Astrocyte (in vitro differentiated cells and primary cell): ENCODE data around the gene SLC25A10. TPM values are rescaled to one million over a fixed set of nuclear protein-coding genes. Genes with fewer than 3 reads are reported as not detected.
"Not testable (repeated sequence)": the region's sequence is repeated elsewhere in the genome, so short reads cannot be mapped to it uniquely, and the experiment has no call there.

Experiments used
- DNase-seq: peaks from one replicate; pipeline ENCODE4 v3.0.0-alpha.2; 2010; ENCODE audit warnings: low read depth
- FAIRE-seq: peaks from 2 replicates; lab custom pipeline; 2011; peaks lifted over from hg19 to GRCh38; lab: Jason Lieb, UNC
- H2AFZ ChIP-seq: 2 replicates; pipeline ENCODE4 v1.6.0; 2012; ENCODE audit warnings: low read depth, low read length, inconsistent platforms
- H3K27ac ChIP-seq: 2 replicates; pipeline ENCODE4 v1.5.1; 2011; ENCODE audit warnings: low read depth, low read length, inconsistent platforms
- H3K27me3 ChIP-seq: 2 replicates; pipeline ENCODE4 v1.6.0; 2011; ENCODE audit warnings: low read length, inconsistent platforms; ENCODE audit not compliant: insufficient read depth
- H3K36me3 ChIP-seq: 2 replicates; pipeline ENCODE4 v1.5.1; 2011; ENCODE audit warnings: low read length, inconsistent platforms; ENCODE audit not compliant: insufficient read depth
- H3K4me1 ChIP-seq: 2 replicates; pipeline ENCODE4 v1.5.1; 2011; ENCODE audit warnings: low read length, inconsistent platforms; ENCODE audit not compliant: insufficient read depth
- H3K4me2 ChIP-seq: 2 replicates; pipeline ENCODE4 v1.6.0; 2012; ENCODE audit warnings: low read length, inconsistent platforms
- H3K4me3 ChIP-seq: 2 replicates; pipeline ENCODE4 v1.5.1; 2011; ENCODE audit warnings: low read depth, mild to moderate bottlenecking, low read length, inconsistent platforms; ENCODE audit not compliant: insufficient read depth
- H3K79me2 ChIP-seq: 2 replicates; pipeline ENCODE4 v1.6.0; 2012; ENCODE audit warnings: mild to moderate bottlenecking, low read length, inconsistent platforms; ENCODE audit not compliant: insufficient read depth
- H3K9ac ChIP-seq: 2 replicates; pipeline ENCODE4 v1.6.0; 2012; ENCODE audit warnings: mild to moderate bottlenecking, low read length, inconsistent platforms
- H3K9me3 ChIP-seq: 2 replicates; pipeline ENCODE4 v1.5.1; 2012; ENCODE audit warnings: low read depth, mild to moderate bottlenecking, low read length, inconsistent platforms; ENCODE audit not compliant: insufficient read depth
- H4K20me1 ChIP-seq: 2 replicates; pipeline ENCODE4 v1.6.0; 2012; ENCODE audit warnings: low read length, inconsistent platforms; ENCODE audit not compliant: insufficient read depth
- H3K27ac Mint-ChIP-seq: one replicate; pipeline ENCODE4 v1.8.0; 2021; ENCODE audit warnings: mild to moderate bottlenecking, mixed read lengths; ENCODE audit not compliant: unreplicated experiment
- H3K27me3 Mint-ChIP-seq: one replicate; pipeline ENCODE4 v1.8.0; 2021; ENCODE audit warnings: low read depth, mixed read lengths; ENCODE audit not compliant: unreplicated experiment
- H3K36me3 Mint-ChIP-seq: one replicate; pipeline ENCODE4 v1.8.0; 2021; ENCODE audit warnings: low read depth, mixed read lengths; ENCODE audit not compliant: unreplicated experiment
- H3K4me1 Mint-ChIP-seq: one replicate; pipeline ENCODE4 v1.8.0; 2021; ENCODE audit warnings: low read depth, mixed read lengths; ENCODE audit not compliant: unreplicated experiment
- H3K4me3 Mint-ChIP-seq: one replicate; pipeline ENCODE4 v1.8.0; 2021; ENCODE audit warnings: mild to moderate bottlenecking, moderate library complexity, mixed read lengths; ENCODE audit not compliant: unreplicated experiment
- H3K9me3 Mint-ChIP-seq: one replicate; pipeline ENCODE4 v1.8.0; 2021; ENCODE audit warnings: mild to moderate bottlenecking, mixed read lengths; ENCODE audit not compliant: unreplicated experiment
- EZH2 ChIP-seq: IDR thresholded peaks from 2 replicates; pipeline ENCODE4 v1.6.1; 2012; ENCODE audit warnings: mild to moderate bottlenecking, low read length, inconsistent platforms; ENCODE audit not compliant: insufficient read depth
- total RNA-seq: library from RNA; stranded (reverse); gene quantifications from 2 replicates; pipeline ENCODE4 v1.2.1, GENCODE V29; 2021
- TF ChIP-seq, protein P1 (sequence below): IDR thresholded peaks from 2 replicates; pipeline ENCODE4 v1.5.1; 2011; ENCODE audit warnings: low read depth, mild to moderate bottlenecking, inconsistent platforms, low read length, moderate library complexity; ENCODE audit not compliant: insufficient read depth

The SLC25A10 gene
- total RNA-seq, 1 donor from 2014 or later, result 9.3 TPM

DNA sequence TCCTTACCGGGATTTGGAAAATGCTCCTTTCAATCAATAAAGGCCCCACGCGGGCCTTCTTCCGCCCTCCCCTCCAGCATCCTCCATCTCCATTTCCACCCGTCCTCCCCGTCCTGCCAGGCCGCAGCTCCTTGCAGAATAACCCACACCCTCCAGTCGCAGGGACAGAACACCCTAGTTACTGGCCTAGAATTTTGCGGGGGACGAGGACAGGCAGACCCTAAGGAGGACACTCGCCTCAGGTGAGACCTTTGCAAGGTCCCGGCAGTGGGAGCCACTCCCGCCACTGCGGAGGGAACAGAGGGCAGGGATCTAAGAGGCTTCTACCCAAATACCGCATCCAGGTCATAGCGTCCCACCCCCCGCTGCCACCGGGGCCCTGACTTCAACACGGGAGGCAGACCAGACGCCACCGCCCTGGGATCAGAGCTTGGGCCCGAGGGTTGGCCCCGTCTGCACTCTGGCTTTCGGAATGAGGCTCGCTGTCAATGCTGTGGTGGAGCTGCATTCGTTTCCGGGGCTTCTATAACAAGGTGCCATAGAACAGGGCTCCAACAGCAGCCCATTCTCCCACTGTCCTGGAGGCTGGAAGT lies 26.8 kb downstream of the SLC25A10 start:
- H3K4me1 Mint-ChIP-seq, result peaks cover 3% of the 10 kb centered on the region
- TF ChIP-seq, protein P1, sequence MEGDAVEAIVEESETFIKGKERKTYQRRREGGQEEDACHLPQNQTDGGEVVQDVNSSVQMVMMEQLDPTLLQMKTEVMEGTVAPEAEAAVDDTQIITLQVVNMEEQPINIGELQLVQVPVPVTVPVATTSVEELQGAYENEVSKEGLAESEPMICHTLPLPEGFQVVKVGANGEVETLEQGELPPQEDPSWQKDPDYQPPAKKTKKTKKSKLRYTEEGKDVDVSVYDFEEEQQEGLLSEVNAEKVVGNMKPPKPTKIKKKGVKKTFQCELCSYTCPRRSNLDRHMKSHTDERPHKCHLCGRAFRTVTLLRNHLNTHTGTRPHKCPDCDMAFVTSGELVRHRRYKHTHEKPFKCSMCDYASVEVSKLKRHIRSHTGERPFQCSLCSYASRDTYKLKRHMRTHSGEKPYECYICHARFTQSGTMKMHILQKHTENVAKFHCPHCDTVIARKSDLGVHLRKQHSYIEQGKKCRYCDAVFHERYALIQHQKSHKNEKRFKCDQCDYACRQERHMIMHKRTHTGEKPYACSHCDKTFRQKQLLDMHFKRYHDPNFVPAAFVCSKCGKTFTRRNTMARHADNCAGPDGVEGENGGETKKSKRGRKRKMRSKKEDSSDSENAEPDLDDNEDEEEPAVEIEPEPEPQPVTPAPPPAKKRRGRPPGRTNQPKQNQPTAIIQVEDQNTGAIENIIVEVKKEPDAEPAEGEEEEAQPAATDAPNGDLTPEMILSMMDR, result no peak
- no peak for TF ChIP-seq EZH2
- Histone ChIP-seq H3K79me2 (no peaks in the 10 kb centered on the region), H4K20me1 (no peaks in the 10 kb centered on the region), H2AFZ (no peak overlapping the region), H3K4me1 (no peaks in the 10 kb centered on the region), H3K9me3 (no peaks in the 10 kb centered on the region), H3K27ac (no peak overlapping the region), H3K9ac (no peak overlapping the region), H3K36me3 (no peaks in the 10 kb centered on the region), H3K27me3 (no peaks in the 10 kb centered on the region), H3K4me3 (no peak overlapping the region), H3K4me2 (no peak overlapping the region)
- H3K36me3 Mint-ChIP-seq, result no peaks in the 10 kb centered on the region
- H3K27ac Mint-ChIP-seq, result no peak overlapping the region
- H3K4me3 Mint-ChIP-seq, result no peak overlapping the region
- no peaks in the 10 kb centered on the region for H3K9me3 Mint-ChIP-seq
- FAIRE-seq, result no peak
- H3K27me3 Mint-ChIP-seq, result peaks cover 9% of the 10 kb centered on the region
- DNase-seq, result no peak

DNA sequence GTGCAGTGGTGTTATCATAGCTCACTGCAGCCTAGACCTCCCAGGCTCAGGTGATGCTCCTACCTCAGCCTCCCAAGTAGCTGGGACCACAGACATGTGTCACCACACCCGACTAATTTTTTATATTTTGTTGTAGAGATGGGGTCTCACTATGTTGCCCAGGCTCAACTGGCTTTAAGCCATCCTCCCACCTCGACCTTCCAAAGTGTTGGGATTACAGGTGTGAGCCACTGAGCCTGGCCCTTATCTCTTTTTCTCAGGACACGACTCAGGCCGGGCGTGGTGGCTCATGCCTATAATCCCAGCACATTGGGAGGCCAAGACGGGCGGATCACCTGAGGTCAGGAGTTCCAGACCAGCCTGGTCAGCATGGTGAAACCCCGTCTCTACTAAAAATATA lies 27.5 kb downstream of the SLC25A10 start:
- not testable (repeated sequence) for H3K27ac ChIP-seq, H3K27me3 ChIP-seq, H3K9me3 ChIP-seq, H3K4me1 Mint-ChIP-seq, H3K27me3 Mint-ChIP-seq, H2AFZ ChIP-seq, DNase-seq, H3K36me3 ChIP-seq, H3K9me3 Mint-ChIP-seq, H3K36me3 Mint-ChIP-seq, H3K4me2 ChIP-seq, FAIRE-seq, H3K9ac ChIP-seq, H3K27ac Mint-ChIP-seq, H3K4me3 Mint-ChIP-seq, H4K20me1 ChIP-seq, H3K79me2 ChIP-seq, H3K4me3 ChIP-seq, H3K4me1 ChIP-seq

DNA sequence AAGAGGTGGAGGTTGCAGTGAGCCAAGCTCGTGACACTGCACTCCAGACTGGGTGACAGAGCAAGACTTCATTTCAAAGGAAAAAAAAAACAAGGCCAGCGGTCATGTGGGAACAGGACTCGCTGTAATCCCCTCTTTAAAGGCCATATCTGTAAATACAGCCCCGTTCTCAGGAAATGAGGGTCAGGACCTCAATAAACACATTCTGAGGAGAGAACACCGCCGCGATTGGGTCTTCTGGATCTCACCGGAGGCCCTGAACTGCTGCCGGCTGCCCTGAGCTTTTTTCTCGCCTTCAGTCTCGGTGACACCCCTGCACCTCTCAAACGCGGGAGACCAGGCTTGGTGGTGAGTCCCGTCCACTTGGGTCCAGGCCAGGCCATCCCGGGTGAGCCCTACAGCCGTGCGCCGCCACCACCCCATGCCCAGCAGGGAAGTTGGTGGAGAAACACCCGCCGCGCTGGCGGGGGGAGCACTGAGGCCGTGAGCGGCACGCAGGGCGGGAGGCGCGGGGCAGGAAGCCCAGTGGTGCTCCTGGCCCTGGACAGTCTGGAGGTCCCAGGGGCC lies 28.4 kb downstream of the SLC25A10 start:
- no peaks in the 10 kb centered on the region for H3K9me3 Mint-ChIP-seq
- no peaks in the 10 kb centered on the region for H3K36me3 ChIP-seq
- no peak for FAIRE-seq
- no peak overlapping the region for H3K4me2 ChIP-seq
- TF ChIP-seq, protein P1, result no peak
- TF ChIP-seq EZH2, result no peak
- no peaks in the 10 kb centered on the region for H3K36me3 Mint-ChIP-seq
- H3K27me3 ChIP-seq, result no peaks in the 10 kb centered on the region
- no peak overlapping the region for H3K27ac Mint-ChIP-seq
- H2AFZ ChIP-seq, result no peak overlapping the region
- H4K20me1 ChIP-seq, result no peaks in the 10 kb centered on the region
- no peak overlapping the region for H3K4me3 ChIP-seq
- no peak for DNase-seq
- peaks cover 9% of the 10 kb centered on the region for H3K27me3 Mint-ChIP-seq
- H3K9me3 ChIP-seq, result no peaks in the 10 kb centered on the region
- no peak overlapping the region for H3K9ac ChIP-seq
- no peaks in the 10 kb centered on the region for H3K4me1 ChIP-seq
- H3K4me1 Mint-ChIP-seq, result peaks cover 3% of the 10 kb centered on the region
- no peaks in the 10 kb centered on the region for H3K79me2 ChIP-seq
- no peak overlapping the region for H3K27ac ChIP-seq
- H3K4me3 Mint-ChIP-seq, result no peak overlapping the region
